Stimulated activated CD4-positive, alpha-beta T cell treated with anti-CD3 and anti-CD28 coated beads, Interleukin-4, amount 100 ng/mL, for 24 hours (primary cell): ENCODE data around the gene EIF2B4.

Experiments used
- DNase-seq: peaks from one replicate; pipeline ENCODE4 v3.0.0-alpha.2; 2020

The EIF2B4 gene

GRCh38 chr2:27370026-27370815 lies at the start of gene EIF2B4, which contains the start of gene SNX17:
TSS of gene EIF2B4 (minus strand) at chr2:27370338. CDS start at chr2:27370314, 24 bp downstream.
TSS of gene SNX17 (plus strand) at chr2:27370616. CDS start at chr2:27370744, 128 bp downstream.
- peak; percentile 99 for DNase-seq

GRCh38 chr2:27416151-27416550 lies 46.0 kb upstream of the EIF2B4 start:
- no peak for DNase-seq

DNA sequence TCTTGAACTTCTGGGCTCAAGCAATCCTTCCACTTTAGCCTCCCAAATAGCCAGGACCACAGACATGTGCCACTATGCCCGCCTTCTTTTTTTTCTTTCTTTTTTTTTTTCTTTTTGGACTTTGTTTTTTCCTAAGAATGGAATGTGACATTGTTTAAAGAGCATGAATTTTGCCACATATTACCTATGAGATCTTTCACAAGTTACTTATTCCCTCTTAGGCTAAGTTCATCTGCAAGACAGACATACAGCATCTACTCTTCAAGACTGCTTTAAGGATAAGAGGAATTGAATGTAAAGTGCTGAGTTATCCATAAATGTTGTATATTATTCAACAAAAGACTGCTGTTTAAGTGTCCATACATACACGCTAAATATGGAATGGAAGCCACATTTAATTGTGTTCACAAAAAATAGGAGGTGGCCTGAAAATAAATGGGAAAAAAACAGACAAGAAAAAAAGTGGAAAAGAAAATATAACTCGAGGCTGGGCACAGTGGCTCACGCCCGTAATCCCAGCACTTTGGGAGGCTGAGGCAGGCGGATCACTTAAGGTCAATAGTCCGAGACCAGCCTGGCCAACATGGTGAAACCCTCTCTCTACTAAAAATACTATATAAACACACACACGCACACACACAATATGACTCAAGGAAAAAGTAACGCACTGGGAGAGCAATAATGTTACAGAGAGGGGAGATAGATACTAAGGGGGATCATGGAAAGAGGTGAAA lies 42.4 kb upstream of the EIF2B4 start:
- DNase-seq = no peak

GRCh38 chr2:27409321-27410073 lies 39.4 kb upstream of the EIF2B4 start, which contains the start of gene PPM1G:
TSS of gene PPM1G (minus strand) at chr2:27409591. CDS start at chr2:27409422, 169 bp downstream.
- peak; percentile 97 for DNase-seq

DNA sequence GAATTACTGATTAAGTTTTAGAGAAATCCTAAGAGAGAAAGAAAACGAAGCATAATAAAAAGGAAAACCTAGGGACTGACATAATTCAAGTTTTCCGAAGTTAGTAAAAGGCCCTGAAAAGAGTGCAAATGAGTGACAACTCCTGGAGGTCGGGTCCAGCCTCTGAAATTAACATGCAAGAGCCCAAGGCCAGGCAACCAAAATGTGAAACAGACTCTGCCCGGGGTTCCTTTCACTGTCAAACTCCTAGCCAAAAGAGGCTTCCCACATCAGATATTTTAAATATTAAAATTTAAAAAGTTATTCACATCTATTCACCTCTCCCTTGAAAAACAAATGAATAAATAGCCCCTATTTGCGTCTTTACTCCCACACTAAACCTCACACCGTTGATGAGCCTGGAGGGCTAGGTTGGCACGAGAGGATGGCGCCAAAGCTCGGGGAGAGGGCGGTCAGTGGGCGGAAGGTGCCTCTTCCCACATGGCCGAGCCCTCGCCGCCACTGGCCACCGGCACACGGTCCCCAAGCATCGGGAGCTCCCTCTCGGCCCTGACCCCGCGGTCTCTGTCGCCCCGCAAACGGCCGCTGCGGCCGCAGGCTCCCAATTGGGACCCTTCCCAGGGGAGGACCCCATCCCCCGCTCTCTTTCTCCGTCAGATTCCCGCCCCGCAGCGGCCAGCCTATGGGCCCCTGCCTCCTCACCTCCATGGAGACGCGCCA lies 38.6 kb upstream of the EIF2B4 start:
- peak; percentile 30 for DNase-seq

DNA sequence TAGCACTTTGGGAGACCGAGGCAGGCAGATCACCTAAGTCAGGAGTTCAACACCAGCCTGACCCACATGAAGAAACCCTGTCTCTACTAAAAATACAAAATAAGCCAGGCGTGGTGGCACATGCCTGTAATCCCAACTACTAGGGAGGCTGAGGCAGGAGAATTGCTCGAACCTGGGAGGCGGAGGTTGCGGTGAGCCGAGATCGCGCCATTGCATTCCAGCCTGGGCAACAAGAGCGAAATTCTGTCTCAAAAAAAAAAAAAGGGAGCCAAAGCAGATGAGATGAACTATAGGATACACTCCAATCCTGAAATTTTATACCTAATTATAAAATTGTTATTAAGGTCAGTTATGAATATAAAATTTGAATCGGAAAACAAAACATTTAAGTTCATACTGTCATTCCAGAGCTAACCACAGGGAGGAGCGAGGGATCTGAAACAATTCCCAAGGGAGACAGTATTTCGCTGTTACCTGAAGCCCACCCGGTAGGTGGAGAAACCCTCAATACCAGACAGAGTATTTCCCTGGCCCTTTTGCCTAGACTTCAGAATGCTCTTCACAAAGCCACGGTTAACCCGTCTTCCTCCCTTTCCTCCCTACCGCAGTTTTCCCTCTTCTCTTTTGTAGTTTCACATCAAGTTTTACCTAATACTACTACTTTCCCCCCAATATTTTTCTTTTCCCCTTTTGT lies 37.8 kb upstream of the EIF2B4 start:
- DNase-seq = no peak

- DNase-seq = no peak
These were observed 30.4 kb upstream of the EIF2B4 start for GRCh38 chr2:27400348-27401135.

GRCh38 chr2:27398962-27399361 lies 28.8 kb upstream of the EIF2B4 start:
- DNase-seq = no peak

DNA sequence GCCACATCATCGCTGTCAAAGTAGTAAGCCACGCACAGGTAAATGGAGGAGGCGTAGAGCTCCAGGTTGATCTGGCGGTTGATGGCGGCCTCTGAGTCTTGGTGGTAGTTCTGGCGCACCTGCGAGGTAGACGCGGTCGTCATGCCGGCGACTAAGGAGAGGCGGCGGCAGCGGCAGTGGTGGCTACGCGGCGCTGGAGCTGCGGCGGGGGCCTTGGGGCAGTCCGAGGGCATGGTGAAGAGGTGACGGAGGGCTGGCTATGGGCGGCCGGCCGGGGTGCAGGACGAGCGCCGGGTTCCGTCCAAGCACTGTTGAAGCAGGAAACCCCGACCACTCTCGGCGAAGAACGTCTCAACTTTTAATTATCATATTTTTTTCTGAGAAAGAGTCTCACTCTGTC lies 23.1 kb upstream of the EIF2B4 start:
- DNase-seq = no peak

DNA sequence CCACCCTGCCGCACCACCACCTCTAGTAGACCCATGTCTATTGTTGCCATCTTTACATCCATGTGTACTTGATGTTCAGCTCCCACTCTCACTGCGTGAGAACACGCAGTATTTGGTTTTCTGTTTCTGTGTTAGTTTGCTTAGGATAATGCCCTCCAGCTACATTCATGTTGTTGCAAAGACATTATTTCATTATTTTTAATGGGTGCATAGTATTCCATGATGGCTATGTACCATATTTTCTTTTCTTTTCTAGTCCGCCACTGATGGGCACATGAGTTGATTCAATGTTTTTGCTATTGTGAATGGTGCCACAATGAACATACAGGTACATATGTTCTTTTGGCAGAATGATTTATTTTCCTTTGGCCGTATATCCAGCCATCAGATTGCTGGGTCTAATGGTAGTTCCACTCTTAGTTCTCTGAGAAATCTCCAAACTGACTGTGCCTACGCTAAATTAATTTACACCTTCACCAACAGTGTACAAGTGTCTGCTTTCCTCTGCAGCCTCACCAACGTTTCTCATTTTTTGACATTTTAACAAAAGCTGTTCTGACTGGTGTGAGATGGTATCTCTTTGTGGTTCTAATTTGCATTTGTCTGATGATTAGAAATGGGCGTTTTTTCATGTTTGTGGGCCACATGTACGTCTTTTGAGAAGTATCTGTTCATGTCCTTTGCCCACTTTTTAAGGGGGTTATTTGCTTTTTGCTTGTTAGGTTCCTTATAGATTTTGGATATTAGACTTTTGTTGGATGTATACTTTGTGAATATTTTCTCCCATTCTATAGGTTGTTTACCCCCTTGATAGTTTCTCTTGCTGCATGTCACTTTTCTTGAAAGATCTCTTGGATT lies 20.9 kb upstream of the EIF2B4 start:
- DNase-seq = no peak

- no peak for DNase-seq
These were observed 11.5 kb upstream of the EIF2B4 start for GRCh38 chr2:27381577-27382181.

DNA sequence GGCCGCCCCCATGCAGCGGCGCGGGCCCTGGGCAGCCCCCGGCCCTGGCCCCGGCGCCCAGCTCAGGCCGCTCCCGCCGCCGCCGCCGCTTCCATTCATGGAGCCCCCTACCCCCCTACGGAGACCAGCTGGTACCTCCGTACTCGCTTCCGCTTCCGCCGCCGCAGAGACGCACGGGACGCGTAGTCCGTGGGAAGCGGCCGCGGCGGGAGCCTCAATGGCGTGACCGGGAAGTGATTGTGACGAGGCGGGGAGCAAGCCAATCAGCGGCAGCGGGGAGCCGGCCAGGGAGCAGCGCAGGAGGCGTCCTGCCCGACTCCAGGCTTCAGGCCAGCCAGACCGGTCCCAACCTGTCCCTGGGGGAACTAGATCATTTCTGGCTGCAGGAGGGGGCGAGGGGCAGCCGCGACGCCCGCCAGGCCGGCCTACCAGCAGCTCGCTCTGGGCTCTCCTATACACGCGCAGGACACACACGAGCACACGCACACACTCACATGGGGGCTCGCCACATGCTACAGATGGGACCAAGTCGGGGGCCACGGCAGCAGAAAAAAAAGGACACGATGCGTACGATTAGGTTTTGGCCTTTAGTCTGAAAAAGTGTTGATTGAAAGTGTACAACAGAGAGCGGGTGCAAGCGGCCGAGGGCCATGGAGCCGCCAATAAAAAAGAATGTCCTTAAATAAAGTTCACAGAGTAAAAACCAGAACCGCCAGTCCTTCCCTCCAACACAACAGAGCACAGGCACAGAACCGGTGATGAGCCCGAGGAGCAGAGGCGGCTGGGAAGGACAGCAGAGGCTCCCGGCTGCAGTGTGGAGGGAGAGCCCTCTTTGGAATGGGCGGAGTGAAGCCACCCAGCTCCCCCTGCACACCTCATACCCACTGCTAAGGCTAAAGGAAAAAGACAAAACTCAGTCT lies 10.7 kb upstream of the EIF2B4 start, which contains the start of gene ZNF513:
Gene ZNF513 (minus strand): TSS at position 109 of the 920 bp plus-strand sequence. CDS start 208 bp downstream, outside the sequence.
- DNase-seq = peak; percentile 90

DNA sequence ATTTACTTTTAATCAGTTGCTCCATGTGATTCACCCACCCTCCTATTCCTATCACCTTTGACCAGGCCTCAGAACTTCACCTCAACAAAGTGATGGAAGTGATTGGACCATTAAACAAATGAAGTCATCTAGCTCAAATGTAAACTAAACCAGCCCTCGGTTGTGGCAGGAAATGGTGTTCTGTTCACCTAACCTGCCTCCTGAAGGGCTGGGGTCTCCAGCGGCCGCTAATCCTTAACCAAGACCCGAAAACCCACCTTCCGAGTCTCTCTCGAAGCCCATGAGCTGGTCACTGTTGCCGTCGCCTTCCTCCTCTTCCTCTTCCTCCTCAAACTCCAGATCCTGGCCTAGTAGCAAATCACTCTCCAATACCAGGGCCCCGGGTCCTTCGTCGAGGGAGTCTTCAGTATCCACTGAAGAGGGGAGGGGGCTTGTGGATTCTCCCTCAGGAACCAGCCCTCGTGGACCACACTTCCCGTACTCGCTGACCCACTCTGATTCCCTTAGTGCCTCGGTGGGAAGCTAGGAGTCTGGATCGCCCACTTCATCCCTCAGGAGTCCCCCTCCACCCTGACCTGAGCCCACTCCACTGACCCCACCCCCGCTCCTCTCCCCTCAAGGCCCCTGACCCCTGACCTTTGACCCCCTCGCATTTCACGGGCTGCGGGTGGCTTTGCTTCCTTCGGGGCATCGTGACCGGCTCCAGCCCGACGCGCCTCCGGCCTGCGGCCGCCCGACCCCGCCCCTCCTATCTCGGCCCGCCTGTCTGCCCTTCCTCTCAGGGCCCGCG lies 9.9 kb upstream of the EIF2B4 start:
- no peak for DNase-seq

DNA sequence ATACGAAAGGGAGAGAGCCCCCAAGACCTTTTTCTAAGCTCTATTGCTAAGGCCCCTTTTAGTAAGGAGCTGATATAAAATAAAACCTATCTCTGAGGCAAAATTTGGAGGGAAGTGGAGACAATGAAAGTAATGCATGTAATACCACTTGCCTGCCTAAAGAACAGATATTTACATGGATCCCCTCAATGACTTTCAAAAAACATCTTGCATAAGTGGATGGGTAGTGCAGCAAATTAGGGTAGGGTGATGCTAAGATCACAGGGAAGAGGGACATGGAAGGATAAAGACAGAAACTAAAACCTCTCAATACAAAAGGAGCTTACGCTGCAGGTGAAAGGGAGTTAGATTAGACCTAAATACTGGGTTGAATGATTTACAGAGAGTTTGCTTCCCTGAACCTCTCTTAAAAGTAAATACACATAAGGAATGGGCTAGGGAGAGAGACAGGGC lies 9.3 kb upstream of the EIF2B4 start:
- no peak for DNase-seq

GRCh38 chr2:27378809-27379290 lies 8.7 kb upstream of the EIF2B4 start:
- no peak for DNase-seq

- no peak for DNase-seq
These were observed 8.1 kb upstream of the EIF2B4 start for GRCh38 chr2:27378096-27378808.
